SK-N-MC (cell line): Measurements from ENCODE around the gene SYNJ2.

Source experiments
- EZH2 ChIP-seq: fragments of 200-600 bp; sonication (generic); IDR thresholded peaks from one replicate; pipeline ENCODE4 v1.6.1; 2017; ENCODE audit warnings: antibody characterized with exemption
- POLR2AphosphoS5 ChIP-seq: IDR thresholded peaks from 2 replicates; pipeline ENCODE4 v1.6.1; 2012; ENCODE audit warnings: mild to moderate bottlenecking, low read depth, low read length, borderline replicate concordance

- TF ChIP-seq POLR2AphosphoS5 (no peak), EZH2 (no peak)
Measured at GRCh38 chr6:158053377-158054313, 72.0 kb downstream of the SYNJ2 start.
